Measurements from ENCODE around the gene LYPD4.

GRCh38 chr19:41839211-41839610 lies 5.3 kb downstream of the LYPD4 start:
- TF ChIP-seq TAF1 (IDR thresholded peaks at IDR 0.05; ENCODE audit: borderline replicate concordance, insufficient read depth, low read length) (no peak), POLR2AphosphoS5 (IDR thresholded peaks at IDR 0.05; ENCODE audit: low read depth, low read length) (no peak), REST (IDR thresholded peaks at IDR 0.05; ENCODE audit: insufficient read depth in 1 of 2, low read depth in 2 of 2, low read length in 2 of 2) (no peak), SIN3A (IDR thresholded peaks at IDR 0.05; ENCODE audit: borderline replicate concordance, insufficient read depth, low read length) (no peak)

All from PFSK-1 (cell line).